ENCODE measurements around the gene TSPYL1. TPM values are rescaled to one million over a fixed set of nuclear protein-coding genes. Genes with fewer than 3 reads are reported as not detected.

Gene TSPYL1
- total and polyA plus RNA-seq, 10 of the 15 experiments (the other 5 are each of a cell fraction or from before 2014, with no cell fraction given): 22.9 to 44.1 (median 27.0) TPM

GRCh38 chr6:116268589-116269293 is 11.0 kb downstream of the TSPYL1 start:
- TF ChIP-seq CTCF (IDR thresholded peaks at IDR 0.05 in 2 of 3, conservative IDR thresholded peaks at IDR 0.05 in 1 of 3; ENCODE audit: control insufficient read depth in 2 of 3, extremely low read depth in 1 of 3, insufficient read depth in 1 of 3, low read depth in 3 of 3, low read length in 3 of 3) (peak; percentile 70 to 97 (median 74); a peak in 5 of 6 replicates), RAD21 (IDR thresholded peaks at IDR 0.05; ENCODE audit: insufficient read depth, low read depth, low read length) (peak; percentile 83), BMI1 (IDR thresholded peaks at IDR 0.05; ENCODE audit: borderline replicate concordance) (no peak), NRF1 (conservative IDR thresholded peaks at IDR 0.05; ENCODE audit: low read depth, low read length) (no peak), NR2C2 (IDR thresholded peaks at IDR 0.05; ENCODE audit: borderline replicate concordance, control insufficient read depth, insufficient read length, low read depth) (no peak), POU2F2 (IDR thresholded peaks at IDR 0.05; ENCODE audit: borderline replicate concordance, low read depth, low read length) (peak; percentile 63; the same call in 1 of the 3 replicates), SMC3 (IDR thresholded peaks at IDR 0.05; ENCODE audit: borderline replicate concordance, low read length) (peak; percentile 73), BHLHE40 (IDR thresholded peaks at IDR 0.05; ENCODE audit: borderline replicate concordance in 1 of 2, low read depth in 2 of 2, low read length in 1 of 2) (no peak), RUNX3 (IDR thresholded peaks at IDR 0.05; ENCODE audit: low read length) (peak; percentile 5; the same call in 1 of the 2 replicates), NBN (IDR thresholded peaks at IDR 0.05) (no peak), KDM1A (IDR thresholded peaks at IDR 0.05; ENCODE audit: borderline replicate concordance) (no peak), HDAC2 (IDR thresholded peaks at IDR 0.05) (no peak), NKRF (conservative IDR thresholded peaks at IDR 0.05) (no peak), CREM (IDR thresholded peaks at IDR 0.05; ENCODE audit: low read depth) (0 out of 2 replicates have a peak, but pooled peaks have one; percentile 22), GABPA (IDR thresholded peaks at IDR 0.05; ENCODE audit: low read depth) (no peak)
- no peaks in the 10 kb centered on the region; the same call in 1 of the 2 replicates for H3K79me2 ChIP-seq (ENCODE audit: control insufficient read depth, insufficient read depth, low read length)
- SMC1A ChIA-PET (ENCODE audit: uncharacterized antibody, unreplicated experiment): interaction anchor here (0.6 to 3.9 kb wide), 33 partner anchors 8 to 382 kb away, joined by 3 to 42 read pairs (median 4); partner anchors contain the start of gene TSPYL1
- no peaks in the 10 kb centered on the region for H4K20me1 ChIP-seq (ENCODE audit: control insufficient read depth, insufficient read depth)
- DNase-seq (ENCODE audit: low read depth, low spot score) (no peak), FAIRE-seq (peak; percentile 38), ATAC-seq (peak; percentile 86)
- H3K4me1 ChIP-seq (ENCODE audit: control insufficient read depth, insufficient read depth, low read length): no peaks in the 10 kb centered on the region
- 30% methylated on average over 3 of the region's 3 CpGs for WGBS (ENCODE audit: insufficient coverage, insufficient replicate concordance, low lambda C conversion rate, missing lambda C conversion rate)
- peaks cover 1 to 2% of the 10 kb centered on the region in 2 experiments; a peak in 3 of 4 replicates for H3K36me3 ChIP-seq (ENCODE audit: control insufficient read depth in 2 of 2, insufficient read depth in 2 of 2, low read length in 1 of 2)
- intact Hi-C loops (cut with micrococcal nuclease; ENCODE audit: unreplicated experiment) (loop anchor here (1.0 kb wide), 2 partner anchors 264 to 293 kb away; no protein-coding TSS in a partner anchor), in situ Hi-C loops (cut with MboI) (no loop called here)
- no peak overlapping the region for H3K9ac ChIP-seq (ENCODE audit: control insufficient read depth, insufficient read depth, low read length)
- no peaks in the 10 kb centered on the region; the same call in 1 of the 3 replicates for H3K9me3 ChIP-seq (replicated peaks; ENCODE audit: control insufficient read depth, insufficient read depth, low read length)
- no peak overlapping the region for H3K4me3 ChIP-seq
- CTCF ChIA-PET: interaction anchor here (0.5 to 5.5 kb wide), 52 partner anchors 9 to 376 kb away, joined by 3 to 76 read pairs (median 5); partner anchors contain the start of genes DSE, RWDD1, TSPYL1 and TSPYL4
- no peak overlapping the region for H3K27ac ChIP-seq (ENCODE audit: control insufficient read depth, insufficient read depth)
- RAD21 ChIA-PET (ENCODE audit: unreplicated experiment): interaction anchor here (0.5 to 3.9 kb wide), 30 partner anchors 9 to 304 kb away, joined by 3 to 28 read pairs (median 4); partner anchors contain the start of genes TSPYL1 and TSPYL4
- no TSS peak for BruUV-seq (replicated peaks)
- no peaks in the 10 kb centered on the region for H3K27me3 ChIP-seq (replicated peaks in 1 of 2; ENCODE audit: control insufficient read depth in 2 of 2, insufficient read depth in 2 of 2, low read length in 1 of 2)
- H2AFZ ChIP-seq (ENCODE audit: control insufficient read depth, low read depth, low read length): no peak overlapping the region
- POLR2A ChIA-PET: interaction anchor here (0.6 to 2.9 kb wide), 7 partner anchors 10 to 294 kb away, joined by 3 to 12 read pairs (median 3); partner anchors contain the start of genes TSPYL1 and TSPYL4
- H3K4me2 ChIP-seq (ENCODE audit: control insufficient read depth, insufficient read depth): no peak overlapping the region
